ENCODE measurements around the gene FPR1.
"Not testable (repeated sequence)": the region's sequence is repeated elsewhere in the genome, so short reads cannot be mapped to it uniquely, and the experiment has no call there.

FPR1 gene

GRCh38 chr19:51779181-51779580 lies 27.5 kb upstream of the FPR1 start:
- no peak for DNase-seq (ENCODE audit: low read depth)

GRCh38 chr19:51777570-51778462 lies 26.1 kb upstream of the FPR1 start:
- peak; percentile 2 for DNase-seq (ENCODE audit: low read depth)

DNA sequence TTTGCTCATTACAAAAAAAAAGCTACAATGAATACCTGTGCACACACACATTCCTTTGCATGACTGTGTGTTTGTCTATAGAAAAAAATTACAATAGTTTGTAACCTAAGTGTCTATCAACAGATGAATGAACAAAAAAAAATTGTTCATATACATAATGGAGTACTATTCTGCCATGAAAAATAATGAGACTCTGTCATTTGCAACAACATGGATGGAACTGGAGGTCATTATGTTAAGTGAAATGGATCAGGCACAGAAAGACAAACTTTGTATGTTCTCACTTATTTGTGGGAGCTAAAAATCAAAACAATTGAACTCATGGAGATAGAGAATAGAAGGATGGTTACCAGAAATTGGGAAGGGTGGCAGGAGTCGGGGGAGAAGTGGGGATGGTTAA lies 24.9 kb upstream of the FPR1 start:
- not testable (repeated sequence) for DNase-seq (ENCODE audit: low read depth)

DNA sequence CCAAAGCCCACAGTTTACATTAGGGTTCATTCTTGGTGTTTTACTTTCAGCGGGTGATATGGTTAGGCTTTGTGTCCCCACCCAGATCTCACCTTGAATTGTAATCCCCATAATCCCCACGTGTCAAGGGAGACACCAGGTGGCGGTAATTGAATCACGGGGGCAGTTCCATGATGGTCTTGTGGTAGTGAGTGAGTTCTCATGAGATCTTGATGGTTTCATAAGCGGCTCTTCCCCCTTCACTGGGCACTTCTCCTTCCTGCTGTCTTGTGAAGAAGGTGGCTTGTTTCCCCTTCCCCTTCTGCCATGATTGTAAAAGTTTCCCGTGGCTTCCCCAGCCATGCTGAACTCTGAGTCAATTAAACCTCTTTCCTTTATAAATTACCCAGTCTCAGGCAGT lies 21.3 kb upstream of the FPR1 start:
- DNase-seq (ENCODE audit: low read depth): no peak

DNA sequence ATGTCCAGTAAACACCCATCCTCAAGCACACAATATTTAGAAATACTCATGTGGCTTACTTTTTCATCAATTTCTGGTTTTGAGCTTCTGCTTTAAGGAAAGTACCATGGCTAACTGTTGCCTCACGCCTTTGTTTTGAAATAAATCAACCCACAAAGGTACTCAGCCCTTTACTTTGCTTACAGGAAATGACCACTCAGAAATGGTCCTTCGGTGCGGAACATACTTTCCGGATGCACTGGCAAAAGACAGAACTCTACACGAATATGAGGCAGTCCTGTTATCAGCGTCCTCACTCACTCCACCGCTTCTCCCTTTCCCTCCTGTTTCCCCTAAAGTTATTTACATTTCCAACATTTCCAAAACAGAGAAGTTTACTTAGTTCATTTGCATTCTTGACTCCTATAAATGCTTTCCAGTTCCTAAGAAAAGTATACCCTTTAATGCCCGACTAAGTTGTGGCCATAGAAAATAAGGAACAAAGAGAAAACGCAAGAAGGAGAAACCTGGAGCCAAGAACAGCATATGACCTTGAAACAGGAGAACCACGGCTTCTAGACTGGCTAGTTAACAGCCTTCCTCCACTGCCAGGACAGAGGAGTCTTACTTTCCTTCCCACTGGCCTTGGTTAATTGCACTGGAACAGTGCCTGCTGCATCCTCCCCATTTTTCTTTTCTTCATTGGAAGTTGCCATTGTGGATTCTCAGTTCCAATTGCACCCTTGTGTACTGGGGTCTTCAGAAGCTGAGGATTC lies 19.9 kb upstream of the FPR1 start:
- no peak for DNase-seq (ENCODE audit: low read depth)

- DNase-seq (ENCODE audit: low read depth): no peak
Measured at GRCh38 chr19:51766461-51766860, 14.8 kb upstream of the FPR1 start.

DNA sequence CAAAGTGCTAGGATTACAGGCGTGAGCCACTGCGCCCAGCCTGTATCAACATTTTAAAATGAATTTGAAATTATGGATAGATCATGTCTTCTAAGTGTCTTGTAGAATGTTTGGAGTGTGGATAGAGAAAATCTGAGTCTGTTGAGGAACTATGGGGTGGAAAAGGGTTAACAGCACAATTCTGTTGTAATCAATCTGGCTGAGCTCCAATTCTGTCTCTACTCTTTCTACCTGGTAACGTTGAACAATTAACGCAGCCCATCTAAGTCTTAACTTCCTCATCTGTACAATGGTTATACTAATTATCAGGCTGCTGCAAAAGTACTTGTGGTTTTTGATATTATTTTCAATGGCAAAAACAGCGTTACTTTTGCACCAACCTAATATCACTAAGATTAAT lies 13.4 kb upstream of the FPR1 start:
- no peak for DNase-seq (ENCODE audit: low read depth)

GRCh38 chr19:51761696-51762095 lies 10.0 kb upstream of the FPR1 start:
- DNase-seq (ENCODE audit: low read depth): no peak

GRCh38 chr19:51760697-51761356 lies 9.1 kb upstream of the FPR1 start, which contains the start of gene FPR2:
TSS of gene FPR2 (plus strand) at chr19:51761180. CDS start at chr19:51768659, 7,479 bp downstream.
- DNase-seq (ENCODE audit: low read depth): no peak

- DNase-seq (ENCODE audit: low read depth): no peak
Measured at GRCh38 chr19:51755571-51755970, 3.9 kb upstream of the FPR1 start.

GRCh38 chr19:51754770-51755169 lies 3.1 kb upstream of the FPR1 start:
- DNase-seq (ENCODE audit: low read depth): no peak

DNA sequence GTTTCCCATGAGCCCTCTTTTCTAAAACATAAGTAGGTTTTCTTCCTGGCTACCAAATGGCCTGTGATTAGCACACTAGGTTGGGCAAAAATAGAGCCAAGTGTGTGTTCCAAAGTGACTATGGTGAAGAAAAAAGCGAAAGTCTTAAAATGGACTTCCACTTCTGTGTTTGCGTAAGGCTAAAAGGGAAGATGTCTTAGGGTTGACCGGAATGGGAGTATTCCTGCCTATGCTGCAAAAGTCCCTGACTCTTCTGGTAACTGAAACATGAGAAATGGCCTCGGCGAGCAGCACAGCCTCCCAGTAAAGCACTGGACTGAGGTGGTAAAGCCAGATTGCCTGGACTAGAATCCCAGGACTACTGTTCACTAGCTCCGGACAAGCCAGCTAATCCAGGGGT lies 2.4 kb upstream of the FPR1 start:
- no peak for DNase-seq (ENCODE audit: low read depth)

DNA sequence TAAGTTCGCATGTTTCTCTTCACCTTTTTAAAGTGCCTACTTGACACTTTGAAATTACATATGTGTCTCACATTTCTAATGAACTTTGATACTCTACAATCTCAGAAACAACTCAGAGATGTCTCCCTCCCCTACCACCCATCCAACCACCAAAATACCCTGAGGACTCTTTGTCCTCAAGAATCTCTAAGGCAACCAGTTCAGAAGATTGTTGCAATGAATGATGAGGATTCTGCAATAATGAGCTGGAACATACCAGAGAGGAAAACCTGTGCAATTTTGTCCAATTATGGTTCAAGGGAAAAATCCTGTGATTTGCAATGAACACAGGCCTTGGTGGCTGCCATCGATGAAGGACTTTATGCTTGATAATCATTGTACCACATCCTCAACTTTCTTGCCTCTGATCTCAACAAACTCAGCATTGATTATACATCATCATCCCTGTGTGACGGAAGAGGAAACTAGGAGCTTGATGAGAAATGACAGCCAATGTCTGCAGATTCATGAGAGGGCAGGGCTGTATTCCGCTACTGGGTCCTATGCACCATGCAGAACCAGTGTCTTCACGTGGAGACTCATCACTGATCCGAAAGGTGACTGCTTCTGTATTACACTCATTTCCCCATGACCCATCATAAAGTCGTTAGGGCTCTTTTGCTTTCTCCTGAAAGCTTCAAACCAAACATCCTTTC lies 1.1 kb downstream of the FPR1 start:
- no peak for DNase-seq (ENCODE audit: low read depth)

GRCh38 chr19:51749979-51750378 lies 1.7 kb downstream of the FPR1 start:
- DNase-seq (ENCODE audit: low read depth): no peak

DNA sequence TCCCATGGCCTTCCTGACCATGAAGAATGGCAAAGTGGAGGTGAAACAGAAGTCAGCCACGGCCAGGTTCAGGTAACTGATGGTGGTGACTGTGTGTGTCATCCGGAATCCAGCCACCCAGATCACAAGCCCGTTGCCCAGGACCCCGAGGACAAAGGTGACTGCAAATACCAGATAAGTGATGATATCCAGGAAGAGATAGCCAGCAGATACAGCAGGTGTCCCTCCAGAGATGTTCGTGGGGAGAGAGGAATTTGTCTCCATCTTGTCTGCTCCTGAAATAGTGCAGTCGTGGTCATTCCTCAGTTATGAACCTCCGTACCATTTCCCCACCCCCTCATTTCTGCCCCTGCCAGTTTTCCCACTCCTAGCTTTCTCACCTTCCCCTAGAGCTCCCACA lies 4.9 kb downstream of the FPR1 start:
- no peak for DNase-seq (ENCODE audit: low read depth)

- DNase-seq (ENCODE audit: low read depth): no peak
Measured at GRCh38 chr19:51743405-51743804, 8.3 kb downstream of the FPR1 start.

DNA sequence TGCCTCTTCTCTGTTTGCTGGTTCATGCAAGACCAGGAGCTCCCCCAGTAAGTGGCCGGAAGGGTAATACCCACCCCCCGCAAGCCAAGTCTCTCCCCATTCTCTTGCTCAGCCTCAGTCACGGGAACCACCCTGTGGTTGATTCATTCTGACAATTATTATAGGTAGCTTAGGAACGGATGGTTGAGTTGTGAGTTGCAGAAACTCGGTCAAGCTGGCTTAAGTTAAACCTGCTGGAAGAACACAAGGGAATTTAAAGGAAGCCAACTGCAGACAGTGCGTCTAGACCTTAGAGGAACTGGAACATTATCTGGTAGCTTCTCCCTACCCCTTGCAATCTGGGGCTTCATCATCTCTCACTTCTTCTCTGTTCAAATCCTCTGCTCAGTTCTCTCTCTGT lies 8.9 kb downstream of the FPR1 start:
- DNase-seq (ENCODE audit: low read depth): no peak

DNA sequence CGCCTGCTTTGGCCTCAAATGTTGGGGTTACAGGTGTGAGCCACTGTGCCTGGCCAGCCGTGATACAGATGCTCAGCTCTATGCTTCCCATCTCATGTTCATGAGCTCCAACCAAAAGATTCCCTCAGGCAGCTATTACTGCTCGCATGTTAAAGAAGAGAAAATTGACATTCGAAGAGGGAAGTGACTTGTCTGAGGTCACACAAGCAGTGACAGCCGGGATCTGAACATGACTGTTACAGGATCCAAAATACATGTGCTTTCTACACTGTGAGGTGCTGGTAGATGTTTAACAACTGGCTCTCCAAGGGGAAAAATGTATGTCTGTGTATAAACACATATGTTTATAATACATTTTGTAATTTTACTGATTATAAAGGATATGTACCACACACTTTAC lies 11.3 kb downstream of the FPR1 start:
- no peak for DNase-seq (ENCODE audit: low read depth)

- no peak for DNase-seq (ENCODE audit: low read depth)
Measured at GRCh38 chr19:51739466-51740213, 12.0 kb downstream of the FPR1 start.

- not testable (repeated sequence) for DNase-seq (ENCODE audit: low read depth)
Measured at GRCh38 chr19:51738523-51738922, 13.2 kb downstream of the FPR1 start.

- DNase-seq (ENCODE audit: low read depth): no peak
Measured at GRCh38 chr19:51737924-51738323, 13.8 kb downstream of the FPR1 start.

Measured in stimulated activated CD8-positive, alpha-beta memory T cell treated with anti-CD3 and anti-CD28 coated beads, Interleukin-15, amount 100 ng/mL, for 1 hour (primary cell).